ENCODE data around the gene LRRIQ1. TPM values are rescaled to one million over a fixed set of nuclear protein-coding genes. Genes with fewer than 3 reads are reported as not detected.

LRRIQ1 gene
- total and polyA plus RNA-seq, 2 of the 8 experiments (the other 6 are each of a cell fraction or from before 2014, with no cell fraction given), result 0.24 to 0.76 TPM

DNA sequence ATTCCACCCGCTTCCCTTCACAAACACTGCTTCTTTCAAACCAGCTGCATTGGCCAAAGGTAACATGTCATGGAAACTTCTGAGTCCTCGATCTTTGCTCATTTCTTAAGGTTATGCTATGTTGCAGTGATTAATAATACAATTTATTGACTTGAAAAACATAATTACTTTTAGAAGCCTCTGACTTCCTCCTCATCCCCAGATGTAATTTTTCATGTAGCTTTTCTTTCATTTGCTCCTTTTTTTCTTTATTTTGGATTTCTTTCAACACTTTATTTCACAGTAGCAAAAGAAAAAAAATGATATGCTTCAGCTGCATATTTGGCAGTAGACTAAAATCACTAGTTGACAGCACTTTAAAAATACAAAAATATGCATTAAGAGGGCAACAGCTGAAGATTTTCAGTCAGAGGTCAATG, 116.2 kb downstream of the LRRIQ1 start:
- H3K4me1 ChIP-seq (replicated peaks in 1 of 4; ENCODE audit: control insufficient read depth in 3 of 4, insufficient read depth in 4 of 4, low read length in 3 of 4), result no peaks in the 10 kb centered on the region
- no peak for DNase-seq (ENCODE audit: low read depth in 1 of 2, low spot score in 2 of 2)
- H3K56ac ChIP-seq (replicated peaks; ENCODE audit: insufficient read length, low read depth, low read length), result no peak overlapping the region
- no peak overlapping the region for H3K18ac ChIP-seq (ENCODE audit: extremely low read depth, low read length)
- no peak overlapping the region for H2BK20ac ChIP-seq (ENCODE audit: low read length)
- no peak overlapping the region for H2BK5ac ChIP-seq (ENCODE audit: low read depth, low read length)
- WGBS, 2 experiments (ENCODE audit: extremely low coverage in 1 of 2, insufficient coverage in 1 of 2, insufficient read length in 1 of 2, insufficient replicate concordance in 2 of 2, low coverage in 1 of 2, low lambda C conversion rate in 2 of 2, missing lambda C conversion rate in 1 of 2), result 89% methylated on average over 2 of the region's 2 CpGs; no CpG with 5 or more reads in 1 of the 2 experiments
- H4K91ac ChIP-seq (replicated peaks; ENCODE audit: insufficient read length, low read length), result no peak overlapping the region
- no peak overlapping the region for H3K27ac ChIP-seq (ENCODE audit: low read depth, low read length)
- H3K9me3 ChIP-seq (ENCODE audit: insufficient read depth in 2 of 2, low read depth in 1 of 2, low read length in 1 of 2), result no peaks in the 10 kb centered on the region
- no peak overlapping the region for H2BK15ac ChIP-seq (ENCODE audit: low read length)
- no peaks in the 10 kb centered on the region for H3K23me2 ChIP-seq (ENCODE audit: low read depth, low read length)
- no peak overlapping the region for H3K4ac ChIP-seq (replicated peaks; ENCODE audit: insufficient read length, low read depth, low read length)
- H4K20me1 ChIP-seq (replicated peaks in 1 of 2; ENCODE audit: control insufficient read depth in 1 of 2, insufficient read depth in 2 of 2, low read length in 2 of 2), result no peaks in the 10 kb centered on the region
- ChIA-PET CTCF (ENCODE audit: partially characterized antibody) (interaction anchor here (1.0 to 1.9 kb wide), 3 partner anchors 290 to 715 kb away, joined by 3 to 4 read pairs (median 4); no protein-coding TSS in a partner anchor), POLR2A (ENCODE audit: partially characterized antibody) (no interaction called here)
- no peaks in the 10 kb centered on the region for H3K79me1 ChIP-seq (ENCODE audit: low read depth, low read length)
- H3K23ac ChIP-seq (ENCODE audit: insufficient read length), result no peak overlapping the region
- no peak overlapping the region for H3K9ac ChIP-seq (replicated peaks in 1 of 4; ENCODE audit: extremely low read depth in 1 of 4, low read depth in 3 of 4, low read length in 3 of 4)
- no peaks in the 10 kb centered on the region for H3K36me3 ChIP-seq (ENCODE audit: control insufficient read depth in 2 of 4, insufficient read depth in 4 of 4, low read length in 3 of 4)
- H3K14ac ChIP-seq (ENCODE audit: insufficient read length), result no peak overlapping the region
- no peaks in the 10 kb centered on the region for H3K27me3 ChIP-seq (replicated peaks in 1 of 4; ENCODE audit: control insufficient read depth in 3 of 4, extremely low read depth in 1 of 4, insufficient read depth in 3 of 4, low read length in 3 of 4)
- H3K4me3 ChIP-seq (ENCODE audit: extremely low read depth in 1 of 4, insufficient read depth in 2 of 4, low read depth in 3 of 4, low read length in 4 of 4), result no peak overlapping the region
- H4K8ac ChIP-seq (ENCODE audit: extremely low read depth, insufficient read depth, low read length), result no peak overlapping the region
- H4K5ac ChIP-seq (ENCODE audit: insufficient read length, low read depth, low read length), result no peak overlapping the region
- no peak for FAIRE-seq
- H2BK12ac ChIP-seq (ENCODE audit: low read depth, low read length), result no peak overlapping the region
- H2AK5ac ChIP-seq (ENCODE audit: low read depth, low read length), result no peak overlapping the region
- H2BK120ac ChIP-seq (replicated peaks; ENCODE audit: low read depth, low read length), result no peak overlapping the region
- H2AFZ ChIP-seq (ENCODE audit: low read length), result no peak overlapping the region
- H3K4me2 ChIP-seq (ENCODE audit: insufficient read depth in 1 of 2, low read depth in 2 of 2, low read length in 2 of 2), result no peak overlapping the region
- no peaks in the 10 kb centered on the region for H3K79me2 ChIP-seq (ENCODE audit: control insufficient read depth in 1 of 2, insufficient read depth in 2 of 2, low read length in 2 of 2)
- TF ChIP-seq CHD2 (IDR thresholded peaks at IDR 0.05; ENCODE audit: low read length), result no peak
- no peak for TF ChIP-seq TAF7 (optimal IDR thresholded peaks at IDR 0.05; ENCODE audit: borderline replicate concordance, low read depth, low read length)
- TF ChIP-seq GTF2F1 (IDR thresholded peaks at IDR 0.05; ENCODE audit: borderline replicate concordance, low read depth, low read length), result no peak
- TF ChIP-seq HDAC2 (IDR thresholded peaks at IDR 0.05; ENCODE audit: borderline replicate concordance in 1 of 2, low read depth in 2 of 2, low read length in 2 of 2), result no peak
- no peak for TF ChIP-seq SP1 (IDR thresholded peaks at IDR 0.05; ENCODE audit: low read depth, low read length)
- TF ChIP-seq TBP (IDR thresholded peaks at IDR 0.05; ENCODE audit: low read depth, low read length), result no peak
- no peak for TF ChIP-seq RXRA (IDR thresholded peaks at IDR 0.05; ENCODE audit: insufficient read depth, low read depth, low read length)
- TF ChIP-seq SUZ12 (IDR thresholded peaks at IDR 0.05; ENCODE audit: low read length), result no peak
- TF ChIP-seq KDM4A (IDR thresholded peaks at IDR 0.05; ENCODE audit: low read depth, low read length, severe bottlenecking), result no peak
- TF ChIP-seq SP4 (IDR thresholded peaks at IDR 0.05; ENCODE audit: low read length), result no peak
- TF ChIP-seq, protein P1, sequence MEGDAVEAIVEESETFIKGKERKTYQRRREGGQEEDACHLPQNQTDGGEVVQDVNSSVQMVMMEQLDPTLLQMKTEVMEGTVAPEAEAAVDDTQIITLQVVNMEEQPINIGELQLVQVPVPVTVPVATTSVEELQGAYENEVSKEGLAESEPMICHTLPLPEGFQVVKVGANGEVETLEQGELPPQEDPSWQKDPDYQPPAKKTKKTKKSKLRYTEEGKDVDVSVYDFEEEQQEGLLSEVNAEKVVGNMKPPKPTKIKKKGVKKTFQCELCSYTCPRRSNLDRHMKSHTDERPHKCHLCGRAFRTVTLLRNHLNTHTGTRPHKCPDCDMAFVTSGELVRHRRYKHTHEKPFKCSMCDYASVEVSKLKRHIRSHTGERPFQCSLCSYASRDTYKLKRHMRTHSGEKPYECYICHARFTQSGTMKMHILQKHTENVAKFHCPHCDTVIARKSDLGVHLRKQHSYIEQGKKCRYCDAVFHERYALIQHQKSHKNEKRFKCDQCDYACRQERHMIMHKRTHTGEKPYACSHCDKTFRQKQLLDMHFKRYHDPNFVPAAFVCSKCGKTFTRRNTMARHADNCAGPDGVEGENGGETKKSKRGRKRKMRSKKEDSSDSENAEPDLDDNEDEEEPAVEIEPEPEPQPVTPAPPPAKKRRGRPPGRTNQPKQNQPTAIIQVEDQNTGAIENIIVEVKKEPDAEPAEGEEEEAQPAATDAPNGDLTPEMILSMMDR (IDR thresholded peaks at IDR 0.05; ENCODE audit: control extremely low read depth in 1 of 3, insufficient read depth in 1 of 3, low read depth in 1 of 3, low read length in 3 of 3), result no peak
- TF ChIP-seq CREB1 (IDR thresholded peaks at IDR 0.05), result no peak

Data from H1 (cell line).